CD4-positive, alpha-beta T cell treated with Interferon gamma for 1 hour (primary cell): ENCODE results near the gene ZC3H18.
A peak's percentile ranks its signal among the peaks of the same experiment; 100 is the strongest.

ENCODE experiments used
- DNase-seq: peaks from one replicate; pipeline ENCODE4 v3.0.0-alpha.2; 2020

ZC3H18 gene

DNA sequence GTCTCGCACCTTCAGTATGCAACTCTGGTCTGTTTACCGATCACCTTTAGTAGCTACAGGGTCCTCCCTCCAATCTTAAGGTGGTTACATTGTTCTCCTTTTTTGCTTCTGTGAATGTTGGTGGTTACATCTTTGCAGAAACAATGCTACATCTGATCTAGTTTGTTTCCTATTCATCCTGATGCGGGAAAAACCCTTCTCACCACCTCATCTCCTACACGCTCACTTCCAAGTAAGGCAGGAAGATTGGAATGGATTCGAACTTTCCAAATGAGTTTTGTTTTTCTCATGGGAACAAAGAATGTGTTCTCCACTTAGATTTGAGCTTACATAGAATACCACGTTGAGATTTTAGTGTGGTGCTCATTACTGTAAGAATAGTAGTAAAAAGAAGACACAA, 14.5 kb downstream of the ZC3H18 start:
- no peak for DNase-seq

DNA sequence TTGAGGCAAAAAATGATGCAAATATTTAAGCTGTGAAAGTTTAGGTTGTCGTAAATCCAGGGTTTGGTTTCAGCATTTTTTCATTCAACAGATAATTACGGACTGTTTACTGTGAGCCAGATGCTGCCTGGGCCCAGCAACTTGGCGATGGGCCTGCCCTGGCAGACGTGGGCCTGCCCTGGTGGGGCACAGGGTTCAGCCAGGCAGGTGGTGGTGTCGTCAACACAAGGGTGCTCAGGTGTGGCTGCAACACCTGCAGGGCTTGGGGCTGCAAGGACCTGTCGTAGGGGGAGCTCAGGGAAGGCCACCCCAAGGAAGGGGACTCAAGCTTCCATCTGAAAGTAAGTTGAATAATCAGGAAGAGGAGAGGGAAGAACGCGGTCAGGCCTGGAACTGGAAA, 15.1 kb downstream of the ZC3H18 start:
- DNase-seq = no peak

GRCh38 chr16:88585927-88586581, 15.9 kb downstream of the ZC3H18 start:
- no peak for DNase-seq

- DNase-seq = no peak
Observed at GRCh38 chr16:88588148-88588547, 17.9 kb downstream of the ZC3H18 start.

GRCh38 chr16:88588754-88589153, 18.6 kb downstream of the ZC3H18 start:
- DNase-seq = no peak

DNA sequence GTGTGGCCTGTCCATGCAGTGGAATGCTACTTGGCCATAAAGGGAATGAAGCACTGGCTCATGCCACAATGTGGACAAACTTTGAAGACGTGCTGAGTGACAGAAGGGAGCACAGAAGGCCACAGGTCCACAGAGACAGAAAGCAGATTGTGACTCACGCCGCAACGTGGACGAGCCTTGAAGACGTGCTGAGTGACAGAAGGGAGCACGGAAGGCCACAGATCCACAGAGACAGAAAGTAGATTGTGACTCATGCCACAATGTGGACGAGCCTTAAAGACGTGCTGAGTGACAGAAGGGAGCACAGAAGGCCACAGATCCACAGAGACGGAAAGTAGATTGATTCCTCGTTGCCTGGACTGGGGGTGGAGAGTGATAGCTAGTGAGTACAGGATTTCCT, 19.2 kb downstream of the ZC3H18 start:
- DNase-seq = no peak

DNA sequence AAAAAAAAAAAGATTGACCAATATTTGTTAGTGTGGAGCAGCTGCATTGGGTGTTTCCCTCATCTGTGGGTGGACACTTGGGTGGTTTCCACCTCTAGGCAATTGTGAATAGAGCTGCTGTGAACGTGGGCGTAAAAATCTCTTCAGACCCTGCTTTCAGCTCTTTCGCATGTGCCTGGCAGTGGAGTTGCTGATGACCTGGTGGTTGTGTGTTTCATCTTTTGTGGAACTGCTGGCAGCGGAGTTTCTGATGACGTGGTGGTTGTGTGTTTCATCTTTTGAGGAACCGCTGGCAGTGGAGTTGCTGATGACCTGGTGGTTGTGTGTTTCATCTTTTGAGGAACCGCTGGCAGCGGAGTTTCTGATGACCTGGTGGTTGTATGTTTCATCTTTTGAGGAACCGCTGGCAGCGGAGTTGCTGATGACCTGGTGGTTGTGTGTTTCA, 21.4 kb downstream of the ZC3H18 start:
- DNase-seq = peak; percentile 65

- no peak for DNase-seq
Observed at GRCh38 chr16:88593061-88593460, 22.9 kb downstream of the ZC3H18 start.

DNA sequence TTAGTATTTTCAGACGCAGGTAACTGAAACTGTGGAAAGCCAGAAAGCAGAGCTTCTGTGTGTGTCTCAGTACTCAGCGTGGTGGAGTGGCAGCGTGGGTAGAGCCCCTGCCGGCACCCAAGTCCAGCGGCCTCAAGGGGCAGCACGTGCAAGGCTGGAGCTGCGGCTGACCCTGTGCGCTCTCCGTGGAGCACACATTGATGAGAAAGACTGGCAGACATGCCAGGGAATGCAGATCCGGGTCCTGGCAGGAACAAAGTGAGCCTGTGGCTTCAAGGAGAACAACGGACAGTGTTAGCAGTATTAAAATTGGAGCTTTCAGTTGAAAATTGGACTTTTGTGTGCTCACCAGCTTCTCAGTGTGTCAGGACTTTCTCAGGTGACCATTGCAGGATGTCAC, 23.3 kb downstream of the ZC3H18 start:
- no peak for DNase-seq

GRCh38 chr16:88593910-88594309, 23.7 kb downstream of the ZC3H18 start:
- no peak for DNase-seq

DNA sequence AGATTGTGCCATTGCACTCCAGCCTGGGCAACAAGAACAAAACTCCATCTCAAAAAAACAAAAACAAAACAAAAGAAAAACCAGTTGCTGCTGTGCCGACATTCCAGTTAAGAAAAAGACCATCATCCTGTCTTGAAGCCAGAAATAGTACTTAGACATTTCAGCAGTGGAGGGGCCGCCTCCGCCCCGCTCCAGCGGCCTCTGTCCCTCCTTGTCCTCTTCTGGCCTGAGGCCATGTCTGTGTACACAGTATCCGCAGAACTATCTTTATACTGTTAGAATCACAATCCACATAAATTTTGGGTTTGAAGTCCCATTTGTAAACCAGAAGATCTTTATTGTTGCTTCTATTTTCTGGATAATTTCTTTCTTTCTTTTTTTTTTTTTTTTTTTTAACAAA, 24.9 kb downstream of the ZC3H18 start:
- no peak for DNase-seq

DNA sequence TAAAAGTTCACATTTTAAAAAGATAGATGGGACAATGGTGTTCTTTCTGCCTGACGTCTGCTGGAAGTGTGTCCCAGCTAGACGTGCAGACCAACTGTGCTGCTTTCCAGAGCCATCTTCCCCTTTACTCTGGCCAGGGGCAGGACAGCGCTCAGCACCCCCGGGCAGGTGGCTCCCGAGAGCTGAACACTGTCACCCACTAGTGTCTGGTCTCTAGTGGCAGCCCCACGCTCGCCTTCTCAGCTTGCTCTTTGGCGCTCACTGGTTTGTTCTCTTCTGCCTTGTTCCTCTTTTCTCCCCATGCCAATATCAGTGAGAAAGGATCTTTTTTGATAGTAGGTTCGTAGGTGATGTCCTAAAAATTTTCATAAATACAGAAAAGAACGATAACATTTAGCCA, 25.7 kb downstream of the ZC3H18 start:
- no peak for DNase-seq

- DNase-seq = no peak
Observed at GRCh38 chr16:88596483-88596882, 26.3 kb downstream of the ZC3H18 start.

DNA sequence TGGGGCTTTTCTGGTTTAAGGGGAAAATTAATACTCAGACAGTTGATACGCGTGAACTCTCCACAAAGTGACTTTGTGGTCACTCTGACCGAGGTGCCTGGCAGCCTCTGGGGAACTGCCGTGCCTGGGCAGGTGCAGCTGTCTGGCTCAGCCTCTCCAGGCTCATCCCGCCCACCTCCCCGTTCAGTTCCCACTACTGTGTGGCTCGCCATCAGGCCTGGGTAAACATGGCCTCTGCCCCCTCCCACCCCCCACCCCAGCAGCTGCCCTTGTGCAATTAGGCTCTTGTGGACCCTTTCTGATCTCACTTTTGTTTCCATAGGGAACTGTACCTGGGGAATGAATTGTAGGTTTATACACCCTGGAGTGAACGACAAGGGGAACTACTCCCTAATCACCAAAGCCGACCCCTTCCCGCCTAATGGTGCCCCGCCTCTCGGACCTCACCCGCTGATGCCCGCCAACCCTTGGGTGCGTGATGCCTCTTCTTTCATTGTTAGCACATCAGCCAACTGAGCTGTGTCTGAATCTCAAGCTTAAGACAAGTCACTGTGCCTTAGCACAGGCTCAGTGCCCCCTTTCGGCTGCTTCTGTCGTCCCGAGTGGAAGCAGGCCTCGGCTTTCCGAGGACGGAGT, 27.8 kb downstream of the ZC3H18 start:
- DNase-seq = no peak

DNA sequence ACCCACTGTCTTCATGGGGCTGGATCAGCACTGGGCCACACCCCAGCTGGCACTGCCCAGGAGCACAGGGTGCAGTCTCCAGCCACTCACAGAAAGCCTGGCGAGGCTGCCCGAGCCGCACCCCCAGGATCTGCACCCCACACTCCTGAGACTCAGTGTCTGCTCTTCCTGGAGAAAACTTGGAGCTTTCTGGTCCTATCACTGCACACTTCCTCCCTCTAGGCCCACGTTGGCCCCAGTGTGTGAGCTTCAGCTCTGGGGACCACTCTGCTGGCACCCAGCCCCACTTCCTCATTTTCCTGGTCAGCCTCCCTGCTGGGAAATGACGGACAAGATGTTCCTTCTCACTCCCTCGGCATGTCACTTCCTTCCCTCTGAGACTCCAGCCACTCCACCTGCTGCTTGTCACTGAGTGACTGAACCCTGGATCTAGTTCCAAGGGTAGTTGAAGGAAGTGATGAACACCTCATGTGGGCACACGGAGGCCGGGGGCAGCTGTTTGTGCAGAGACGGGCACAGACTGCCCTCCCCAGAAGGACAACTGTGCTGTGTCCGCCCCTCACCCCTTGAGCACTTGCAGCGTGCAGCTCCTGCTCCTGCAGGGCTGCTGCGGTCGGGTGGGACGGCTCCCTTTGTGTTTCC, 29.0 kb downstream of the ZC3H18 start:
- peak; percentile 62 for DNase-seq

DNA sequence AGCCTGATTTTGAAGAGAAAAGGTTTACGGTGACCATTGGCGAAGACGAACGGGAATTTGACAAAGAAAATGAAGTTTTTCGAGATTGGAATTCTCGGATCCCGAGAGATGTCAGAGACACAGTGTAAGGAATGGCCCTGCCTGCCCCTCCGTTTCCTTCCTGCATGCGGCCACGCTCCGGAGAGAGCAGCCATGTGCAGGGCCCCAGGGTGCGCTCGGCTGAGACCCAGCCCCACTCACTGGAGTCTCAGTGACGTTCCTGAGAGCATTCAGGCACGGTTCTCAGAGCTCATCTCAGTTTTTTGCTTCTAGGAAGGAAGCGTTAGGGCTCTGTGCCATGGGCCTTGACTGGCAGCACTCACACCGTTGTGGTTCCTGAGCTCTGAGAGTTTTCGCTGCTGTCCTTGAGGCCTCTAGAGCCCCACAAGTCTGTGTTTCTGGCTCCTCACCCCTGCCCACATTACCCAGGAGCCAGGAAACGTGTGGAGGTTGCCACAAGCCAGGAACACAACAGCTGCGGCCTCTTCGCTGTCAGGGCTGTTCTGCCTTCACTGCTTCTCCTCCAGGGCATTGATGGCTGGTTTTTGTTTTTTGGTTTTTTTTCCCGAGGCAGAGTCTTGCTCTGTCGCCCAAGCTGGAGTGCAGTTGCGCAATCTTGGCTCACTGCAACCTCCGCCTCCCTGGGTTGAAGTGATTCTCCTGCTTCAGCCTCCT, 29.8 kb downstream of the ZC3H18 start:
- no peak for DNase-seq

DNA sequence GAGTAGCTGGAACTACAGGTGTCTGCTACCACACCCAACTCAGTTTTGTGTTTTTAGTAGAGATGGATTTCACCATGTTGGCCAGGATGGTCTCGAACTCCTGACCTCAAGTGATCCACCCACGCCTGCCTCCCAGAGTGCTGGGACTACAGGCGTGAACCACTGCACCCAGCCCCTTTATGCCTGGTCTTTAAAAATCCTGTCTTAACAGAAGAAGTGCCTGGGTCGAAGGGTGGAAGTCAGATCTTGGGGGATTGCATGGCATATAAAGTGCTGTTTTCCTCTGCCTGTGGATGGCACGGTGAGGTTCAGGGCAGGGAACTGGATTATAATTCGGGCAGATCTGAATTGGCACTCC, 30.3 kb downstream of the ZC3H18 start:
- no peak for DNase-seq

GRCh38 chr16:88601313-88602036, 31.3 kb downstream of the ZC3H18 start:
- no peak for DNase-seq

- DNase-seq = no peak
Observed at GRCh38 chr16:88602091-88602490, 31.9 kb downstream of the ZC3H18 start.

- DNase-seq = no peak
Observed at GRCh38 chr16:88605186-88606147, 35.3 kb downstream of the ZC3H18 start.

GRCh38 chr16:88606148-88606757, 36.0 kb downstream of the ZC3H18 start:
- no peak for DNase-seq
